NCI-H1092 (cell line): ENCODE measurements around the gene KAT8.
"Not testable (repeated sequence)": the region's sequence is repeated elsewhere in the genome, so short reads cannot be mapped to it uniquely, and the experiment has no call there.

Experiments used
- DNase-seq: peaks from one replicate; lab custom pipeline; 2025; lab: John Stamatoyannopoulos, UW

Gene KAT8

GRCh38 chr16:31083981-31084380 lies 33.5 kb upstream of the KAT8 start:
- no peak for DNase-seq

- DNase-seq = no peak
Measured at GRCh38 chr16:31084584-31085302, 32.7 kb upstream of the KAT8 start.

GRCh38 chr16:31085411-31085810 lies 32.1 kb upstream of the KAT8 start:
- DNase-seq = no peak

GRCh38 chr16:31085873-31086628 lies 31.4 kb upstream of the KAT8 start:
- no peak for DNase-seq

GRCh38 chr16:31086629-31086906 lies 30.9 kb upstream of the KAT8 start:
- no peak for DNase-seq

- no peak for DNase-seq
Measured at GRCh38 chr16:31087481-31087880, 30.0 kb upstream of the KAT8 start.

GRCh38 chr16:31087971-31088370 lies 29.5 kb upstream of the KAT8 start:
- DNase-seq = no peak

GRCh38 chr16:31088459-31089183 lies 28.8 kb upstream of the KAT8 start, which contains the start of gene PRSS53:
Gene PRSS53 (minus strand): TSS chr16:31088943. CDS start chr16:31088809, 134 bp downstream.
- no peak for DNase-seq

GRCh38 chr16:31089199-31089598 lies 28.3 kb upstream of the KAT8 start:
- DNase-seq = no peak

GRCh38 chr16:31090540-31090939 lies 26.9 kb upstream of the KAT8 start:
- no peak for DNase-seq

- DNase-seq = no peak
Measured at GRCh38 chr16:31092330-31092729, 25.1 kb upstream of the KAT8 start.

- no peak for DNase-seq
Measured at GRCh38 chr16:31093132-31093703, 24.2 kb upstream of the KAT8 start.

- DNase-seq = no peak
Measured at GRCh38 chr16:31094088-31094423, 23.4 kb upstream of the KAT8 start.

GRCh38 chr16:31094424-31095120 lies 22.9 kb upstream of the KAT8 start, which contains the start of gene VKORC1:
Gene VKORC1 (minus strand): TSS chr16:31094797. CDS start chr16:31094729, 68 bp downstream.
- peak; percentile 96 for DNase-seq

GRCh38 chr16:31099860-31100638 lies 17.4 kb upstream of the KAT8 start:
- no peak for DNase-seq

GRCh38 chr16:31100876-31101641 lies 16.4 kb upstream of the KAT8 start:
- DNase-seq = not testable (repeated sequence)

GRCh38 chr16:31105677-31106213 lies 11.7 kb upstream of the KAT8 start:
- DNase-seq = peak; percentile 47

GRCh38 chr16:31106509-31107464 lies 10.7 kb upstream of the KAT8 start:
- DNase-seq = no peak

- no peak for DNase-seq
Measured at GRCh38 chr16:31107465-31107867, 10.0 kb upstream of the KAT8 start.
